Liver (tissue), 9 donors: ENCODE data around the gene EVA1C. TPM values are rescaled to one million over a fixed set of nuclear protein-coding genes. Genes with fewer than 3 reads are reported as not detected.

Experiments used
- DNase-seq: peaks from one replicate; pipeline ENCODE4 v3.0.0-alpha.2; 2017; ENCODE audit warnings: low spot score
- H3K27ac ChIP-seq, 2 donors: one replicate each; pipeline ENCODE4 v1.7.0; 2013; ENCODE audit warnings: inconsistent platforms in 2 of 2, low read length in 2 of 2, control low read depth in 1 of 2, low read depth in 1 of 2, mild to moderate bottlenecking in 1 of 2
- H3K27me3 ChIP-seq, 4 donors: one replicate each; pipeline versions ENCODE4 v1.6.1 to v1.7.0; 2013; ENCODE audit warnings: low read length in 3 of 4, inconsistent platforms in 1 of 4, mild to moderate bottlenecking in 1 of 4, moderate library complexity in 1 of 4; ENCODE audit not compliant: control insufficient read depth in 4 of 4, insufficient read depth in 4 of 4
- H3K36me3 ChIP-seq, 4 donors: one replicate each; pipeline versions ENCODE4 v1.6.1 to v1.7.0; 2013; ENCODE audit warnings: low read length in 3 of 4, mild to moderate bottlenecking in 3 of 4, low read depth in 1 of 4, moderate library complexity in 1 of 4; ENCODE audit not compliant: control insufficient read depth in 4 of 4, insufficient read depth in 3 of 4
- H3K4me1 ChIP-seq, 4 donors: one replicate each; pipeline versions ENCODE4 v1.6.1 to v1.7.0; 2013; ENCODE audit warnings: low read length in 3 of 4, mild to moderate bottlenecking in 3 of 4, moderate library complexity in 1 of 4; ENCODE audit not compliant: control insufficient read depth in 4 of 4, insufficient read depth in 4 of 4
- H3K4me3 ChIP-seq, 3 donors: one replicate each; pipeline versions ENCODE4 v1.6.1 to v1.7.0; 2013; ENCODE audit warnings: low read length in 3 of 3, control low read depth in 1 of 3, low read depth in 1 of 3, mild to moderate bottlenecking in 1 of 3
- H3K9ac ChIP-seq, 2 donors: one replicate each; pipeline ENCODE4 v1.7.0; 2013; ENCODE audit warnings: low read length in 2 of 2, mild to moderate bottlenecking in 2 of 2, moderate library complexity in 2 of 2, control low read depth in 1 of 2, low read depth in 1 of 2
- H3K9me3 ChIP-seq, 4 donors: one replicate each; pipeline versions ENCODE4 v1.6.1 to v1.7.0; 2013; ENCODE audit warnings: low read length in 3 of 4; ENCODE audit not compliant: control insufficient read depth in 4 of 4
- ATF3 ChIP-seq: IDR thresholded peaks from 2 replicates; pipeline ENCODE4 v1.6.1; 2016; ENCODE audit warnings: antibody characterized with exemption
- EGR1 ChIP-seq, 2 donors: IDR thresholded peaks; 2 replicates each; pipeline ENCODE4 v1.6.1; 2016 to 2018; ENCODE audit warnings: antibody characterized with exemption in 2 of 2, low read depth in 2 of 2
- FOXA1 ChIP-seq: IDR thresholded peaks from 2 replicates; pipeline ENCODE4 v1.6.1; 2016; ENCODE audit warnings: antibody characterized with exemption
- FOXA2 ChIP-seq: IDR thresholded peaks from 2 replicates; pipeline ENCODE4 v1.6.1; 2016; ENCODE audit warnings: antibody characterized with exemption
- GABPA ChIP-seq, 2 donors: IDR thresholded peaks in 1 of 2; conservative IDR thresholded peaks in 1 of 2; 2 replicates each; pipeline ENCODE4 v1.6.1; 2016; ENCODE audit warnings: antibody characterized with exemption in 2 of 2, mild to moderate bottlenecking in 1 of 2, moderate library complexity in 1 of 2
- HNF4A ChIP-seq, 2 donors: conservative IDR thresholded peaks; 2 replicates each; pipeline ENCODE4 v1.6.1; 2016; ENCODE audit warnings: antibody characterized with exemption in 2 of 2, mild to moderate bottlenecking in 2 of 2
- JUND ChIP-seq, 2 donors: IDR thresholded peaks; 2 replicates each; pipeline ENCODE4 v1.6.1; 2016; ENCODE audit warnings: antibody characterized with exemption in 2 of 2
- NR2F2 ChIP-seq: IDR thresholded peaks from 2 replicates; pipeline ENCODE4 v1.6.1; 2016; ENCODE audit warnings: antibody characterized with exemption
- RAD21 ChIP-seq, 2 donors: IDR thresholded peaks; 2 replicates each; pipeline ENCODE4 v1.6.1; 2016; ENCODE audit warnings: antibody characterized with exemption in 2 of 2, mild to moderate bottlenecking in 2 of 2
- RXRA ChIP-seq, 2 donors: IDR thresholded peaks; 2 replicates each; pipeline ENCODE4 v1.6.1; 2017 to 2018; ENCODE audit warnings: antibody characterized with exemption in 2 of 2, mild to moderate bottlenecking in 1 of 2
- SP1 ChIP-seq: IDR thresholded peaks from 2 replicates; pipeline ENCODE4 v1.6.1; 2018; ENCODE audit warnings: antibody characterized with exemption, mild to moderate bottlenecking
- TAF1 ChIP-seq: conservative IDR thresholded peaks from 2 replicates; pipeline ENCODE4 v1.6.1; 2016; ENCODE audit warnings: antibody characterized with exemption, mild to moderate bottlenecking
- YY1 ChIP-seq: IDR thresholded peaks from 2 replicates; pipeline ENCODE4 v1.6.1; 2016; ENCODE audit warnings: antibody characterized with exemption, mild to moderate bottlenecking
- WGBS: extraction: QIAGEN DNeasy Blood & Tissue Kit; methylation state at CpG from one replicate; pipeline ENCODE4 v1.1.7; 2013; 5-methylcytosine and 5-hydroxymethylcytosine counted together
- polyA plus RNA-seq, 2 donors: library from polyadenylated mRNA; stranded (reverse) in 1 of 2; unstranded in 1 of 2; fragments of 200-250 nt in 1 of 2; fragments of >200 nt in 1 of 2; fragmentation: Nextera tagmentation in 1 of 2; extraction: Ambion mirVana in 1 of 2; gene quantifications; one replicate each; pipeline versions ENCODE4 v1.2.1 to v1.2.3, GENCODE V29; 2013 to 2015
- total RNA-seq, 2 donors: library from RNA; depleted of rRNA; stranded (reverse); fragments of >200 nt; gene quantifications; one replicate each; pipeline ENCODE4 v1.2.3, GENCODE V29; 2014
- TF ChIP-seq, protein P1 (sequence below): fragments of 150-350 bp; IDR thresholded peaks from 2 replicates; pipeline ENCODE4 v1.5.1; 2017; ENCODE audit warnings: improper control_type of control experiment, low read depth, low read length; ENCODE audit not compliant: missing input control
- TF ChIP-seq, protein P2 (sequence below): IDR thresholded peaks from 2 replicates; pipeline ENCODE4 v1.6.1; 2016; ENCODE audit warnings: antibody characterized with exemption
- donor health status: healthy.
- donor health status: healthy.
- donor health status: healthy.
- donor health status: healthy.
- donor health status: healthy.

Gene EVA1C
- total and polyA plus RNA-seq, 4 donors = 0.47 to 3.3 (median 2.4) TPM

DNA sequence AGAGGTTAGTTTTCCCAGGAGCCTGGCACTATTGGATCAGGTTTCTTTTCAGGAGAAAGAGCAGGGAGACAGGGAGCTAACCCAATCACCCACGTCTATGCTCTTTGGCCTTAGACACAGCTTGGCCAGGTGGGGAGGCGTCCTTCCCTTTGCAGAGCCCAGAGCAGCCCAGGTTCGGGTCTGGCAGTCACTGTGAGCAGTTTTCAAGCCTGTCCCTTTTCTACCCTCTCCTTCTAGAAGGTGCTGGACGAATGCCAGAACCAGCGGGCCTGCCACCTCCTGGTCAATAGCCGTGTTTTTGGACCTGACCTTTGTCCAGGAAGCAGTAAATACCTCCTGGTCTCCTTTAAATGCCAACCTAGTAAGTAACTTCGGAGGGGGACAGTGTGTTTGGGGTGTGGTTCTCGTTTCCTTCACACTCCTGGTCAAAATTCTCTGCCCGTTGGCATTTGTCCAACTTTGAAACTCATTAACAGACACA, 44.9 kb downstream of the EVA1C start:
- no peak overlapping the region for H3K4me3 ChIP-seq
- TF ChIP-seq GABPA (IDR thresholded peaks at IDR 0.05 in 1 of 2, conservative IDR thresholded peaks at IDR 0.05 in 1 of 2) (no peak), ATF3 (no peak), NR2F2 (no peak), YY1 (no peak), HNF4A (conservative IDR thresholded peaks at IDR 0.05) (peak in 1 of 2 donors; percentile 55), RXRA (IDR thresholded peaks at IDR 0.05) (no peak), SP1 (peak; percentile 22)
- TF ChIP-seq, protein P1, sequence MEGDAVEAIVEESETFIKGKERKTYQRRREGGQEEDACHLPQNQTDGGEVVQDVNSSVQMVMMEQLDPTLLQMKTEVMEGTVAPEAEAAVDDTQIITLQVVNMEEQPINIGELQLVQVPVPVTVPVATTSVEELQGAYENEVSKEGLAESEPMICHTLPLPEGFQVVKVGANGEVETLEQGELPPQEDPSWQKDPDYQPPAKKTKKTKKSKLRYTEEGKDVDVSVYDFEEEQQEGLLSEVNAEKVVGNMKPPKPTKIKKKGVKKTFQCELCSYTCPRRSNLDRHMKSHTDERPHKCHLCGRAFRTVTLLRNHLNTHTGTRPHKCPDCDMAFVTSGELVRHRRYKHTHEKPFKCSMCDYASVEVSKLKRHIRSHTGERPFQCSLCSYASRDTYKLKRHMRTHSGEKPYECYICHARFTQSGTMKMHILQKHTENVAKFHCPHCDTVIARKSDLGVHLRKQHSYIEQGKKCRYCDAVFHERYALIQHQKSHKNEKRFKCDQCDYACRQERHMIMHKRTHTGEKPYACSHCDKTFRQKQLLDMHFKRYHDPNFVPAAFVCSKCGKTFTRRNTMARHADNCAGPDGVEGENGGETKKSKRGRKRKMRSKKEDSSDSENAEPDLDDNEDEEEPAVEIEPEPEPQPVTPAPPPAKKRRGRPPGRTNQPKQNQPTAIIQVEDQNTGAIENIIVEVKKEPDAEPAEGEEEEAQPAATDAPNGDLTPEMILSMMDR = no peak
- TF ChIP-seq, protein P2, sequence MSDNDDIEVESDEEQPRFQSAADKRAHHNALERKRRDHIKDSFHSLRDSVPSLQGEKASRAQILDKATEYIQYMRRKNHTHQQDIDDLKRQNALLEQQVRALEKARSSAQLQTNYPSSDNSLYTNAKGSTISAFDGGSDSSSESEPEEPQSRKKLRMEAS = no peak
- no peaks in the 10 kb centered on the region for H3K36me3 ChIP-seq
- H3K27ac ChIP-seq = no peak overlapping the region
- H3K9ac ChIP-seq = no peak overlapping the region
- DNase-seq = peak; percentile 44
- no peaks in the 10 kb centered on the region for H3K27me3 ChIP-seq
- H3K4me1 ChIP-seq = peaks cover 0 to 14% (median 8%) of the 10 kb centered on the region in 4 donors
- 18% methylated on average over 9 of the region's 9 CpGs for WGBS
- no peaks in the 10 kb centered on the region for H3K9me3 ChIP-seq

GRCh38 chr21:32457962-32458361, 45.5 kb downstream of the EVA1C start:
- TF ChIP-seq FOXA2 = no peak
- TF ChIP-seq NR2F2 = no peak
- TF ChIP-seq SP1 = no peak
- TF ChIP-seq RAD21 (IDR thresholded peaks at IDR 0.05) = no peak
- no peak for TF ChIP-seq EGR1 (IDR thresholded peaks at IDR 0.05; ENCODE audit: low read depth in 2 of 2)
- no peak for TF ChIP-seq FOXA1
- no peak for TF ChIP-seq JUND (IDR thresholded peaks at IDR 0.05)
- TF ChIP-seq TAF1 = no peak
- TF ChIP-seq, protein P2 = no peak
- no peaks in the 10 kb centered on the region for H3K9me3 ChIP-seq
- DNase-seq = no peak
- H3K4me3 ChIP-seq = no peak overlapping the region
- H3K27ac ChIP-seq = no peak overlapping the region
- H3K27me3 ChIP-seq = no peaks in the 10 kb centered on the region
- no peaks in the 10 kb centered on the region for H3K36me3 ChIP-seq
- peaks cover 0 to 14% (median 8%) of the 10 kb centered on the region in 4 donors for H3K4me1 ChIP-seq
- no peak overlapping the region for H3K9ac ChIP-seq
- 94% methylated on average over 6 of the region's 6 CpGs for WGBS

DNA sequence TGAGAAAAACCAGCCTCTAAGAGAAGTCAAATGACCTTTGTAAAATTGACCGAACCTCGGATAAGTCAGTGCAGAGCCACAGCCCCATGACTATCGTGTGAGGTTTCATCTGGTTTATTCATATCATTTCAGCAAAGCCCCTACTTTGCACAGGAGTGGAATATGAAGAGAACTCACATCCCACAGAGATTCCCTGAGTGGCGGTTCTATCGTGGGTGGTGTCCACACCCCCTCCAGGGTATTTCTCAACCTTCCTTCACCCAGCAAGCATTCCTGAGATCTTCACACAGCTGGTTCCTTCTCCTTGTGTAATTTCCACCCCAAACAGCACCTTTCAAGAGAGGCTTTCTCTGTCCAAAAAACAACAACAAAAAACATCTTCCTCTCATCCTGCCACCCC, 47.5 kb downstream of the EVA1C start:
- no peak overlapping the region for H3K27ac ChIP-seq
- H3K9ac ChIP-seq = no peak overlapping the region
- no peaks in the 10 kb centered on the region for H3K9me3 ChIP-seq
- WGBS = 87% methylated on average over 5 of the region's 5 CpGs
- DNase-seq = no peak
- no peak overlapping the region for H3K4me3 ChIP-seq
- TF ChIP-seq SP1 (no peak), ATF3 (no peak)
- peaks cover 0 to 14% (median 8%) of the 10 kb centered on the region in 4 donors for H3K4me1 ChIP-seq
- no peaks in the 10 kb centered on the region for H3K36me3 ChIP-seq
- no peaks in the 10 kb centered on the region for H3K27me3 ChIP-seq
